ENCODE results near the gene ZNF655.
A peak's percentile ranks its signal among the peaks of the same experiment; 100 is the strongest.

ZNF655 gene

DNA sequence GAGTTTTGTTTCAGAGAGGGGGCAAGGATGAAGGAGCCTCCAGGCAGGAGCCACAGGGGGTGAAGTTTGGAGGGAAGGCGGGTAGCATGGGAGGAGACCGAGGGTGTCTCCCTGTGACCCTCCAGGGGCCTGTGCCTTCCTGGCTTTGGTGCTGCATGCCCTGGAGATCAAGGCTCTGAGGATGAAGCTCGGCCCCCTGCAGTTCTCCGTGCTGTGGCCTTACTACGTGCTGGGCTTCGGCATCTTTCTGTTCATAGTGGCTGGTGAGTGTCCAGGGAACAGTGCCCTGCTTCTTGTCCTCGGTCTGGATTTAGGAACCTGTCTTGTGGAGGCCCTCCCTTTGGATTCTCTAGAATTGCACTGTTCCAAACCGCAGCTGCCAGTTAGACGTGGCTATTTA, 49.1 kb downstream of the ZNF655 start:
- FAIRE-seq: no peak
- DNase-seq (ENCODE audit: insufficient read length, low spot score): no peak
- no peak for TF ChIP-seq POLR2A (IDR thresholded peaks at IDR 0.05; ENCODE audit: low read depth, low read length)

DNA sequence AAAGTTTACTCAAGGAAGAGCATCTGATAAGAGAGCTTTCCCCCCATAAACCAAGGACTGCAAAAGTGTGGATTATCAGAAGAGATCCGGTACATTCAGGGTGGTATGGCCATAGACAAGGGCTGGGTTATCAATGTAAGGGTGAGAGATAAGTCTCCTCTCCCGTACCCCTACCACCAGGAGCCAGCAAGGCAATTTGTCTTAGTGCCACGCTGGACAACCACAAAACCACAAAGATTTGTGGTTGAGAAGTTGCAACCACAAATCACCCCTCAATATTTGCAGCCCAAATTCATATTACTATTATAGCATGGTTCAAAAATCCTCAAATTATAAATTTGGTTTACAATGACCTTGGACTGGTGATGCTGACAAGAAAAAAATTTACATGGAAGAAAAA, 56.1 kb downstream of the ZNF655 start:
- DNase-seq (ENCODE audit: insufficient read length, low spot score): no peak
- no peak for TF ChIP-seq POLR2A (IDR thresholded peaks at IDR 0.05; ENCODE audit: low read depth, low read length)
- no peak for FAIRE-seq

DNA sequence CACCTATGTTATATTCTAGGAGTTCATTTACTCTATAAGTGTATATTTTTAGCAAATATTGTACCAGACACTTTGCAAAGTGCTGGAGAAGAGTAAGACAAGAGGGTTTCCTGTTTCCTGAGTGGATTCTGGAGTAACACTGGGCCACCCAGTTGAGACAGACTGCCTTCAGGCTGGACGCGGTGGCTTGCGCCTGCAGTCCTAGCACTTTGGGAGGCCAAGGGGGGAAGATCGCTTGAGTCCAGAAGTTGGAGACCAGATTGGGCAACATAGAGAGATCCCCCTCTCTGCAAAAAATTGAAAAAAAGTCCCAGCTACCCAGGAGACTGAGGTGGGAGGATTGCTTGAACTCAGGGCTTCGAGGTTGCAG, 57.5 kb downstream of the ZNF655 start:
- DNase-seq (ENCODE audit: insufficient read length, low spot score): no peak
- no peak for TF ChIP-seq POLR2A (IDR thresholded peaks at IDR 0.05; ENCODE audit: low read depth, low read length)
- no peak for FAIRE-seq

DNA sequence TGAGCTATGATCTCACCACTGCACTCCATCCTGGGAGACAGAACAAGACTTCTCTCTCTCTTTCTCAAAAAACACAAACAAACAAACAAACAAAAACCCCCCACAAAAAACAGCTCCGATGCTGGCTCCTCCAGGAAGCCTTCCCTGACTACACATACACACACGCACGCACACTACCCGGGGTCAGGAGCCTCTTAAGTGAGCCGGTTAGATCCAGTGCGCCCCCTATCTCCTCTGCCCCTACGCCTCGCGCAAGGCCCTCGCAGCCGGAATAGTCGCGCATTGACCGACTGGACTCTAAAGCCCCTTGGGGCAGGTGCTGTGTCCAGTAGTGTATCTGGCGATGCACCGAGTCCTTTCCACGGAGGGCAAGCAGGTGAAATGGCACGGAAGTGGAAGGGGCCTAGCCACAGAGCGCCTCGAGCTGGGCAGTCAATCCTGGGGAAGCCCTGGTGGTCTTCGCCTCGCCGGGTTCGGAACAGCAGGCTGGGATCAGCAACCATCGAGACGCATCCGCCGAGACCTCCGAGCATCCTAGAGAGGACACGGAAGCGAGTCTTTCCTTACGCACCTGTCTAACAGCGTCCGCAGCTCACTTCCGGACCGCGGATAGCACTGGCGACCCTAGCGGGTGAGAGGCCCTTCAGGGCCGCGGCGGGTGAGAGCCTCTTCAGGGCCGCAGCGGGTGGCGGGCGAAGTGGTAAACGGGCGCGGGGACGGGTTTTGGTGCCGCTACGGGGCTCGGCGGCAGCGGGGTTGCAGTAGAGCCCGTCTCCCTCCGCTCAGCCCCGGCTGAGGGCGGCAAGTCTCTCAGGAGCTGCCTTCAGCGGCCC, 58.1 kb downstream of the ZNF655 start, which contains the start of gene ZSCAN25:
ZSCAN25 (plus strand) TSS at position 588 of the 833 bp plus-strand sequence. CDS start 2,661 bp downstream, outside the sequence.
- TF ChIP-seq POLR2A (IDR thresholded peaks at IDR 0.05; ENCODE audit: low read depth, low read length): peak; percentile 74
- DNase-seq (ENCODE audit: insufficient read length, low spot score): peak; percentile 90
- peak; percentile 53 for FAIRE-seq

DNA sequence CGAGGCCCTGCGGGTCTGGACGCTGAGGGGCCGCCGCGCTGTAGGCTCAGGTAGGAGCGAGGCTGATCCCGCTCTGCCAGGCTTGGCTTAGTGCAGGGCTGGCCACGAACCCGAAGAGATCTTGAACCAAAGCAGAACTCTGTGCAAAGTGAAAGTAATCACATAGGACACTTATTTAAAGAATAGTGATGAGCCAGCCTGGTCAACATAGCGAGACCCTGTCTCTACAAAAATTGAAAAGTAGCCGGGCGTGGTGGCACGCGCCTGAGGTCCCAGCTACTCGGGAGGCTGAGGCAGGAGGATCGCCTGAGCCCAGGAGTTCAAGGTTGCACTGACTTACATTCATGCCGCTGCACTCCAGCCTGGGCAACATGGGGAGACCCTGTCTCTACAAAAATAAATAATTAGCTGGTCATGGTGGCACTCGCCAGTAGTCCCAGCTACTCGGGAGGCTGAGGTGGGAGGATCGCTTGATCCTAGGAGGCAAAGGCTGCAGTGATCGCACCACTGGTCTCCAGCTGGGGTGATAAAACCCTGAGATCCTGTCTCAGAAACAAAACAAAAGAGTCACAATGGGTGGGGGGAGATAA, 58.8 kb downstream of the ZNF655 start:
- DNase-seq (ENCODE audit: insufficient read length, low spot score): no peak
- no peak for FAIRE-seq
- no peak for TF ChIP-seq POLR2A (IDR thresholded peaks at IDR 0.05; ENCODE audit: low read depth, low read length)

DNA sequence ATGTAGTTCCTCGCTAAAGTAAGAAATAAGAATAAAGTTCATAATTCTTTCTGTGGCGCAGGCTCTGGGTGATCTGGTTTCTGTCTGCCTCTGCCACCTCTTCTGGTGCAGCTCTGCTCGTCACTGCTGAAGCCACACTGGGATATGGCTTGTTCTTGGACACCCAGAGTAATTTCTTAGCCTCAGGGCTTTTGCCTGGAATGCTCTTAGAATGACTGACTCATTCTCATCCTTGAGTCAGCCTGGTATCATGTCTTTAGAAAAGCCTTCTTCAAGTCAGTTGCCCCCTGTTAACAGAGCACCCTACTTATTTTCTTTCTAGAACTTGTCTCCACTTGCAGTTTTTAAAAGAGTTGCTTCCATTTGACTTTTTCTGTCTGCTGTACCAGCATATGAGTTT, 60.3 kb downstream of the ZNF655 start:
- peak; percentile 44 for DNase-seq (ENCODE audit: insufficient read length, low spot score)
- FAIRE-seq: no peak
- no peak for TF ChIP-seq POLR2A (IDR thresholded peaks at IDR 0.05; ENCODE audit: low read depth, low read length)

DNA sequence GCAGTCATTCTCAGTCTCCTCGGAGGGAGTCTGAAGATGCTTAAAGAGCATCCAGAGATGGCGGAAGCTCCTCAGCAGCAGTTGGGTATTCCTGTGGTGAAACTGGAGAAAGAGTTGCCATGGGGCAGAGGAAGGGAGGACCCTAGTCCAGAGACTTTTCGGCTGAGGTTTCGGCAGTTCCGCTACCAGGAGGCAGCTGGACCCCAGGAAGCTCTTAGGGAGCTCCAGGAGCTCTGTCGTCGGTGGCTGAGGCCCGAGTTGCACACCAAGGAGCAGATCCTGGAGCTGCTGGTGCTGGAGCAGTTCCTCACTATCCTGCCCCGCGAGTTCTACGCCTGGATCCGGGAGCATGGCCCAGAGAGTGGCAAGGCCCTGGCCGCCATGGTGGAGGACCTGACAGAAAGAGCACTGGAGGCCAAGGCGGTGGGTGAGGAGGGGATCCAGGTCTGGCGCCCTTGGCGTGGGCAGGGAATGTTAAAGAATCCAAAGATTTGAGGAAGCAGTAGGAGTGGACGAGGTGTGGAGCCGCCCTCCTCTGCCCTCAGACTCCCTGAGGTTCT, 61.2 kb downstream of the ZNF655 start:
- FAIRE-seq (no peak), DNase-seq (ENCODE audit: insufficient read length, low spot score) (no peak)
- TF ChIP-seq POLR2A (IDR thresholded peaks at IDR 0.05; ENCODE audit: low read depth, low read length): no peak

DNA sequence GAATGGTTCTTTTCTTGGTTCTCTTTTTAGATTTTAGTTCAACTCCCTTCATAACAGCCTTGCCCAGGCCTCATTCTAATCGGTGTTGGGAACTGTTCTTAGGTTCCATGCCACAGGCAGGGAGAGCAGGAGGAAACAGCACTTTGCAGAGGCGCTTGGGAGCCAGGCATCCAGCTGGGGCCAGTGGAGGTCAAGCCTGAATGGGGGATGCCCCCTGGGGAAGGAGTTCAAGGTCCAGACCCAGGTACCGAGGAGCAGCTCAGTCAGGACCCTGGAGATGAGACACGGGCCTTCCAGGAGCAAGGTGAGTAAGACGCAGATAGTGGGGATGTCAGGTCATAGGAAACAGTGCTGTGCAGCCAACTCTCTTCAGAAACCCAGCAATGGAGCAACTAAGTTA, 62.8 kb downstream of the ZNF655 start:
- no peak for TF ChIP-seq POLR2A (IDR thresholded peaks at IDR 0.05; ENCODE audit: low read depth, low read length)
- no peak for FAIRE-seq

DNA sequence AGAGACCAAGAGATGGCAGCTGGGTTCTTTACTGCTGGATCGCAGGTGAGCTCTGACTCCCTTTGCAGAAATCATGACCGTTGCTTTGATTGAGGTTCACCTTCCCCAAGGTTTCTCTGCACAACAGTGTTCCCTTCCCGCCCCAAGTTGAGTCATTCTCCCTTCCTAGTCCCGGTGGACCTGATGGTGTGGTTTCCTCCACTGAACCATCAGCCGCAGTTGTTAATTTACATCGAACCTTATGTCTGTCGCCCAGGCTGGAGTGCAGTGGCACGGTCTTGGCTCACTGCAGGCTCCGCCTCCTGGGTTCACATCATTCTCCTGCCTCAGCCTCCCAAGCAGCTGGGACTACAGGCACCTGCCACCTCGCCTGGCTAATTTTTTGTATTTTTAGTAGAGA, 64.2 kb downstream of the ZNF655 start:
- TF ChIP-seq POLR2A (IDR thresholded peaks at IDR 0.05; ENCODE audit: low read depth, low read length): no peak
- DNase-seq (ENCODE audit: insufficient read length, low spot score): no peak
- FAIRE-seq: no peak

More for the DNA sequence above, 62.8 kb downstream of the ZNF655 start:
- DNase-seq (ENCODE audit: insufficient read length, low spot score): no peak

DNA sequence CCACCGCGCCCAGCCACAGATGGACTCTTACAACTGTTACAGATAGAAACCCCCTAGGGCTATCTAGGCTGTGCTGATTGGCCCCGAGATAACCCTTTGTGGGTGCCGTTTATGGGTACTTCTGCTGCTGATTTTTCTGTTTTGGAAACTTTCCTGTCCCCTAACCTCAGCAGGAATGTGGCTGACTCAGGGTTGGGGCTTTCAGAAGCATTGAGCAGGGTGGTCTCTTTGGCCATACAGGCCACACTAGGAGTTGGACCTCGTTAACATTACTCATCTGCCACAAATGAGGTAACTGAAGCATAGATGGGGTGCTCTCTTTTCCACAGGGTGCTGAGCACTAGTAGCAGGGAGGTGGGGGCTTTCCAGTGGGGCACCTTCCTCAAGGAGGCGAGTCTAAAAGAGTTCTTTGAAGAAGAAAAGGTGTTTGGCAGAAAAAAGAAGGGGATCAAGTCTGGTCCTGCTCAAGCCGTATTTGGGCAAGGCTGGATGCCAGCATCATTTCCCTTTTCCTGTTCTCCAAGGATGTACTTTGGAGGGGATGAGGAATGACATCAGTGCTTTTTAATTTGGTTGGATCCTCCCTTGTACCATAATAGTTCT, 64.8 kb downstream of the ZNF655 start:
- DNase-seq (ENCODE audit: insufficient read length, low spot score): no peak
- no peak for TF ChIP-seq POLR2A (IDR thresholded peaks at IDR 0.05; ENCODE audit: low read depth, low read length)
- no peak for FAIRE-seq

DNA sequence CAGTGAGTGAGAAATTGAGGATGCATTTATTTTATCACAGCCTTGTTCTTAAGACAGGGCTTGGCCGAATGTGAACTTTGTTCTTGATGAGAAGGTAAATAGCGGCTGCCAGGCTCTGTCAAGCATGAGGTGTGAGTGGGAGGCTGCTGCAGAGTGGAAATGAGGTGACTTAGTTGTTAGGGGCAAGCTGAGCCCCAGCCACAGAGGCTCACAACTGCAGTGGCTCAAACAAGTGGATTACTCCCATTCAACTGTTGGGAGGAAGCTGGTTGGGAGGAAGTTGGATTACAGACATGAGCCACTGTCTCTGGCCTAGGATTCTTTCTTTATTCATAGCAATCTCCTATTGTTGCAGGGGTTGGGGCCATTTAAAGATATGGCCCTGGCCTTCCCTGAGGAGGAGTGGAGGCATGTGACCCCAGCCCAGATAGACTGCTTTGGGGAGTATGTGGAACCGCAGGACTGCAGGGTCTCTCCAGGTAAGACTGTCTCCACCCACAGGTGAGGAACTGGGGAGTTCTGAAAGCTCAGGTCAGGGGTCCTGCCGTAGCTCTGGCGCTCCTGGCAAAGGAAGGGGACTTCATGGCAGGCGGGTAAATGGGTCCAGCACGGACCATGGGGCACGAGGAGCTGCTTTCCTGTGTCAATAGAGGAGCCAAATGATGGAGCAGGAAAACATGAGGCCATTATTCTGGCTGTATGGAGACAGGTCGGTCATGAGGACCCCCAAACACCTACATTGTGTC, 65.4 kb downstream of the ZNF655 start:
- TF ChIP-seq POLR2A (IDR thresholded peaks at IDR 0.05; ENCODE audit: low read depth, low read length): no peak
- FAIRE-seq: no peak
- no peak for DNase-seq (ENCODE audit: insufficient read length, low spot score)

DNA sequence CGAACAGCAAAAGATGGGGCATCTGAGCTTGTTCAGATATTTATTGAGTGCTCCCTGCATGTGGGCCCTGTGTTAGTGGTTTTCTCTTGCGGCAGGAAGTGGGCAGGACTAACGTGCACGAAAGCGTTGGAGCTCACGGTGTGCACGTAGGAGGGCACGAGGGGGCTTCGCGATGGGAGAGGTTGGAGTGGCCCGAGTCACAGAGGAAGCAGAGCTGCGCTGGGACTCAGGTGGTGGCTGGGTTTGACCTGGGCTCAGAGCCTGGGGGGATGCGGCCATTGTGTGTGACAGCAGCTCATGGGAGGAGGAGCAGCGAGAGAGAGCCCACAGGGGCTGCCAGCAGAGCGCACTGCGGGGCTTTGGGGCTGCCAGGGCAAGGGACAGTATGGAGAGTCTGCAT, 66.0 kb downstream of the ZNF655 start:
- DNase-seq (ENCODE audit: insufficient read length, low spot score): no peak
- no peak for FAIRE-seq
- no peak for TF ChIP-seq POLR2A (IDR thresholded peaks at IDR 0.05; ENCODE audit: low read depth, low read length)

DNA sequence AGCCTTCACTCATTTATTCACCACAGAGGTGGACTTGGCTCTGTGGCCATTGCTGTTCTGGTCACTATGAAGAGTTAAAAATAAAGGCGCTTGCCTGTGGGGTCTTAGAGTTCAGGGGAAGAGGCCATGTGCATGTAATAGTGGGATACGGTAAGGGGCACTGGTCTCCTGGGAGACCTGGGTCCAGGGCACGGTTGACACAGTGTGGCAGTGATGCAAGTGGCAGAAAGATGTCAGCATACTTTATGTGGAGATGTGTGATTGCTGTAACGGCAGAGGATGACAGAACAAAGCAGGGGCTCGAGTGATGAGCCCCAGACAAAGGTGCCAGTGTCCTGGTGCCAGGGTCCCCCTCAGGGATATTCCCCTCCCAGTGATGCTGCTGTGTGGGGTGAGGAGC, 66.9 kb downstream of the ZNF655 start:
- DNase-seq (ENCODE audit: insufficient read length, low spot score) (no peak), FAIRE-seq (no peak)
- TF ChIP-seq POLR2A (IDR thresholded peaks at IDR 0.05; ENCODE audit: low read depth, low read length): no peak

DNA sequence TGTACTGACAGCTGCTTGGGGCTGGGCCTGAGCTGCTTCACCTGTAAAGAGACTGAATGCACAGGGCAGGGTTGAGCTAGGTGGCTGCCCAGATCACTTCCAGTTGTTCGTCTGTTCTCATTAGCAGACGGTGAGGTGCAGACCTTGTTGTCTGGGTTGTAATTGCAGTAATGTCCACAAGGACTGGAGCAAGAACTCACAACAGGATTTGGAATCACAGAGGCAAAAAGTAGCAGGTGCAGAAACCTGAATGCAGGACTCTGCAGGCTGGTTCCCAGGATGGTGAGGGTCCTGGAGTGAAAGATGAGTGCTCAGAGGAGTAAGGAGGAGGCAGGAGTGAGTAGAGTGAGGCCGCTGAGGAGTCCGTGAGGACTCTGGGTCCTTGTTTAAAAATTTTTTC, 67.5 kb downstream of the ZNF655 start:
- FAIRE-seq: no peak
- no peak for TF ChIP-seq POLR2A (IDR thresholded peaks at IDR 0.05; ENCODE audit: low read depth, low read length)
- no peak for DNase-seq (ENCODE audit: insufficient read length, low spot score)
